HFFc6 (cell line): ENCODE measurements around the gene ZFP14. TPM values are rescaled to one million over a fixed set of nuclear protein-coding genes. Genes with fewer than 3 reads are reported as not detected.

Experiments
- DNase-seq: peaks from one replicate; pipeline ENCODE4 v3.0.0-alpha.2; 2018
- H3K27ac Mint-ChIP-seq: 2 replicates; pipeline ENCODE4 v1.8.0; 2020; ENCODE audit warnings: mild to moderate bottlenecking, mixed read lengths
- H3K27me3 Mint-ChIP-seq: 2 replicates; pipeline ENCODE4 v1.8.0; 2021; ENCODE audit warnings: mild to moderate bottlenecking, moderate library complexity, mixed read lengths; ENCODE audit not compliant: insufficient read depth
- H3K36me3 Mint-ChIP-seq: 2 replicates; pipeline ENCODE4 v1.8.0; 2021; ENCODE audit warnings: low read depth, mixed read lengths
- H3K4me1 Mint-ChIP-seq: 2 replicates; pipeline ENCODE4 v1.8.0; 2020; ENCODE audit warnings: low read depth, mixed read lengths
- H3K4me3 Mint-ChIP-seq: 2 replicates; pipeline ENCODE4 v1.8.0; 2020; ENCODE audit warnings: mild to moderate bottlenecking, moderate library complexity, mixed read lengths
- H3K9me3 Mint-ChIP-seq: 2 replicates; pipeline ENCODE4 v1.8.0; 2020; ENCODE audit warnings: mild to moderate bottlenecking, mixed read lengths
- CTCF ChIP-seq: fragments of 200-600 bp; sonication (generic); IDR thresholded peaks from 2 replicates; pipeline ENCODE4 v1.5.0; 2021; ENCODE audit warnings: antibody characterized with exemption, mild to moderate bottlenecking
- total RNA-seq, 6 experiments: library from RNA; stranded (reverse); fragmentation: NEBNext Ultra II Directional; extraction: Animal tissue kit (Norgen Biotek cat#: 25700); gene quantifications; 2 replicates in 1 of 6; 3 replicates in 5 of 6; pipeline ENCODE4 v1.2.3, GENCODE V29; 2021

Gene ZFP14
- total RNA-seq, 6 experiments from 2014 or later = 1.1 to 2.1 (median 1.5) TPM

GRCh38 chr19:36418287-36419001, 39.4 kb upstream of the ZFP14 start, which contains the start of gene ZFP82:
Gene ZFP82, minus strand, starts transcription at chr19:36418644. Its CDS starts 8,855 bp downstream, at chr19:36409789.
- Mint-ChIP-seq H3K36me3 (peaks cover 40% of the 10 kb centered on the region), H3K4me1 (peaks cover 7% of the 10 kb centered on the region; the same call in 1 of the 2 replicates), H3K27me3 (peaks cover 4% of the 10 kb centered on the region; the same call in 1 of the 2 replicates), H3K9me3 (peaks cover 62% of the 10 kb centered on the region), H3K27ac (peak within 1 kb of the TSS; percentile 84), H3K4me3 (peak within 1 kb of the TSS; percentile 89)
- TF ChIP-seq CTCF = no peak
- peak; percentile 16 for DNase-seq

GRCh38 chr19:36417752-36418286, 38.8 kb upstream of the ZFP14 start:
- Mint-ChIP-seq H3K9me3 (peaks cover 61% of the 10 kb centered on the region), H3K4me1 (peaks cover 7% of the 10 kb centered on the region; the same call in 1 of the 2 replicates), H3K27ac (peak overlapping the region; percentile 84), H3K4me3 (peak overlapping the region; percentile 89), H3K36me3 (peaks cover 41% of the 10 kb centered on the region), H3K27me3 (peaks cover 4% of the 10 kb centered on the region; the same call in 1 of the 2 replicates)
- no peak for DNase-seq
- TF ChIP-seq CTCF = no peak

GRCh38 chr19:36409841-36410240, 30.8 kb upstream of the ZFP14 start:
- DNase-seq = no peak
- Mint-ChIP-seq H3K36me3 (peaks cover 61% of the 10 kb centered on the region), H3K27ac (no peak overlapping the region), H3K27me3 (no peaks in the 10 kb centered on the region), H3K4me3 (no peak overlapping the region), H3K9me3 (peaks cover 43% of the 10 kb centered on the region), H3K4me1 (no peaks in the 10 kb centered on the region)
- TF ChIP-seq CTCF = no peak

- Mint-ChIP-seq H3K27ac (no peak overlapping the region), H3K36me3 (peaks cover 71% of the 10 kb centered on the region), H3K9me3 (peaks cover 39% of the 10 kb centered on the region), H3K4me1 (no peaks in the 10 kb centered on the region), H3K27me3 (no peaks in the 10 kb centered on the region), H3K4me3 (no peak overlapping the region)
- no peak for TF ChIP-seq CTCF
- DNase-seq = no peak
These were observed 29.1 kb upstream of the ZFP14 start for GRCh38 chr19:36408101-36408500.

- H3K36me3 Mint-ChIP-seq = peaks cover 70% of the 10 kb centered on the region
- H3K27me3 Mint-ChIP-seq = no peaks in the 10 kb centered on the region
- no peak overlapping the region for H3K27ac Mint-ChIP-seq
- no peak for DNase-seq
- no peaks in the 10 kb centered on the region for H3K4me1 Mint-ChIP-seq
- H3K4me3 Mint-ChIP-seq = no peak overlapping the region
- peaks cover 38% of the 10 kb centered on the region for H3K9me3 Mint-ChIP-seq
- TF ChIP-seq CTCF = no peak
These were observed 25.5 kb upstream of the ZFP14 start for GRCh38 chr19:36404498-36404897.
